NB4 (cell line): ENCODE results near the gene RASAL2.

Source experiments
- POLR2A ChIP-seq: IDR thresholded peaks from 2 replicates; pipeline ENCODE4 v1.6.1; 2011; ENCODE audit warnings: mild to moderate bottlenecking; ENCODE audit not compliant: insufficient read length; ENCODE audit errors: extremely low read depth
- TF ChIP-seq, protein P1 (sequence below): IDR thresholded peaks from one replicate; pipeline ENCODE4 v1.5.1; 2012; ENCODE audit warnings: low read depth, low read length
- TF ChIP-seq, protein P2 (sequence below): IDR thresholded peaks from 2 replicates; pipeline ENCODE4 v1.6.1; 2011; ENCODE audit warnings: low read depth, low read length

DNA sequence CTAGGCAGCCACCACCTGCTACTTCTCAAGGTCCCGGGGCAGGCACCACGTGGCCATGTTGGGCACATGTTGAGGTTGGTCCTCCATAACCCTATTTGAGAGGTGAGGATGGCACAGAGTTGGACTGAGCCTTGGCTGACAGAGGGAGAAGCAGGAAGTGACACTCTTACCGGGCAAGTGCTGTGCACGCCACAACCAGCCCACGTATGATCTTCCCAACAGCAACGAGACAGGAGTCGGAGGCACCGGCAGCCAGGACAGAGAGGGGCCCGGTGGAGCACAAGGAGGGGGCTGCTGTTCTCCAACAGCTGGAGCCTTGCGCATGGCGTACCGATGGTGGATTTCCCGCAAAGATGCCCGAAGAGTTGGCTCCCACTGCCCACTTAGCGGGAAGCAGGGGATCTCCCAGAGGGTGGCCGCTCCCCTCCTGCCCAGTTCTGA lies 399.4 kb downstream of the RASAL2 start:
- TF ChIP-seq, protein P1, sequence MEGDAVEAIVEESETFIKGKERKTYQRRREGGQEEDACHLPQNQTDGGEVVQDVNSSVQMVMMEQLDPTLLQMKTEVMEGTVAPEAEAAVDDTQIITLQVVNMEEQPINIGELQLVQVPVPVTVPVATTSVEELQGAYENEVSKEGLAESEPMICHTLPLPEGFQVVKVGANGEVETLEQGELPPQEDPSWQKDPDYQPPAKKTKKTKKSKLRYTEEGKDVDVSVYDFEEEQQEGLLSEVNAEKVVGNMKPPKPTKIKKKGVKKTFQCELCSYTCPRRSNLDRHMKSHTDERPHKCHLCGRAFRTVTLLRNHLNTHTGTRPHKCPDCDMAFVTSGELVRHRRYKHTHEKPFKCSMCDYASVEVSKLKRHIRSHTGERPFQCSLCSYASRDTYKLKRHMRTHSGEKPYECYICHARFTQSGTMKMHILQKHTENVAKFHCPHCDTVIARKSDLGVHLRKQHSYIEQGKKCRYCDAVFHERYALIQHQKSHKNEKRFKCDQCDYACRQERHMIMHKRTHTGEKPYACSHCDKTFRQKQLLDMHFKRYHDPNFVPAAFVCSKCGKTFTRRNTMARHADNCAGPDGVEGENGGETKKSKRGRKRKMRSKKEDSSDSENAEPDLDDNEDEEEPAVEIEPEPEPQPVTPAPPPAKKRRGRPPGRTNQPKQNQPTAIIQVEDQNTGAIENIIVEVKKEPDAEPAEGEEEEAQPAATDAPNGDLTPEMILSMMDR: no peak
- no peak for TF ChIP-seq POLR2A
- TF ChIP-seq, protein P2, sequence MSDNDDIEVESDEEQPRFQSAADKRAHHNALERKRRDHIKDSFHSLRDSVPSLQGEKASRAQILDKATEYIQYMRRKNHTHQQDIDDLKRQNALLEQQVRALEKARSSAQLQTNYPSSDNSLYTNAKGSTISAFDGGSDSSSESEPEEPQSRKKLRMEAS: no peak
